BJ (cell line): ENCODE measurements around the gene EEF1AKMT2. TPM values are rescaled to one million over a fixed set of nuclear protein-coding genes. Genes with fewer than 3 reads are reported as not detected.

ENCODE experiments used
- CTCF ChIA-PET: fragments of 350-600 bp; formaldehyde crosslinking; extraction: SDS; loops from one replicate; lab custom pipeline; 2021; ENCODE audit warnings: antibody characterized with exemption, inconsistent platforms; lab: Yijun Ruan, JAX
- POLR2A ChIA-PET: fragments of 300-600 bp; sonication (Branson Sonifier 250); formaldehyde crosslinking; extraction: SDS; loops from one replicate; lab custom pipeline; 2021; ENCODE audit warnings: antibody characterized with exemption; lab: Charles Lee
- DNase-seq: peaks from one replicate; pipeline ENCODE4 v3.0.0-alpha.2; 2011; ENCODE audit warnings: low read depth
- H3K27me3 ChIP-seq: 2 replicates; pipeline ENCODE4 v1.6.0; 2011; ENCODE audit warnings: low read length; ENCODE audit not compliant: control insufficient read depth, insufficient read depth
- H3K36me3 ChIP-seq: 2 replicates; pipeline ENCODE4 v1.5.1; 2011; ENCODE audit warnings: low read length; ENCODE audit not compliant: control insufficient read depth, insufficient read depth
- H3K4me3 ChIP-seq: 2 replicates; pipeline ENCODE4 v1.5.1; 2011; ENCODE audit warnings: low read depth, mild to moderate bottlenecking, control low read depth, low read length
- polyA minus RNA-seq: library from RNA; depleted of rRNA, polyadenylated mRNA; stranded (reverse); fragments of >200 nt; gene quantifications from 2 replicates; pipeline ENCODE4 v1.2.3, GENCODE V29; 2011; rRNA and poly(A)+ RNA removed
- polyA plus RNA-seq: library from polyadenylated mRNA; depleted of rRNA; stranded (reverse); fragments of >200 nt; gene quantifications from 2 replicates; pipeline ENCODE4 v1.2.3, GENCODE V29; 2011; rRNA removed
- TF ChIP-seq, protein P1 (sequence below): IDR thresholded peaks from 2 replicates; pipeline ENCODE4 v1.5.1; 2011; ENCODE audit warnings: low read depth, mild to moderate bottlenecking, control low read depth, inconsistent platforms, low read length, moderate library complexity; ENCODE audit not compliant: insufficient read depth

Gene EEF1AKMT2
- polyA plus RNA-seq (8.0 and 14.3 TPM in 2 replicates), polyA minus RNA-seq (3.5 and 6.2 TPM in 2 replicates)

DNA sequence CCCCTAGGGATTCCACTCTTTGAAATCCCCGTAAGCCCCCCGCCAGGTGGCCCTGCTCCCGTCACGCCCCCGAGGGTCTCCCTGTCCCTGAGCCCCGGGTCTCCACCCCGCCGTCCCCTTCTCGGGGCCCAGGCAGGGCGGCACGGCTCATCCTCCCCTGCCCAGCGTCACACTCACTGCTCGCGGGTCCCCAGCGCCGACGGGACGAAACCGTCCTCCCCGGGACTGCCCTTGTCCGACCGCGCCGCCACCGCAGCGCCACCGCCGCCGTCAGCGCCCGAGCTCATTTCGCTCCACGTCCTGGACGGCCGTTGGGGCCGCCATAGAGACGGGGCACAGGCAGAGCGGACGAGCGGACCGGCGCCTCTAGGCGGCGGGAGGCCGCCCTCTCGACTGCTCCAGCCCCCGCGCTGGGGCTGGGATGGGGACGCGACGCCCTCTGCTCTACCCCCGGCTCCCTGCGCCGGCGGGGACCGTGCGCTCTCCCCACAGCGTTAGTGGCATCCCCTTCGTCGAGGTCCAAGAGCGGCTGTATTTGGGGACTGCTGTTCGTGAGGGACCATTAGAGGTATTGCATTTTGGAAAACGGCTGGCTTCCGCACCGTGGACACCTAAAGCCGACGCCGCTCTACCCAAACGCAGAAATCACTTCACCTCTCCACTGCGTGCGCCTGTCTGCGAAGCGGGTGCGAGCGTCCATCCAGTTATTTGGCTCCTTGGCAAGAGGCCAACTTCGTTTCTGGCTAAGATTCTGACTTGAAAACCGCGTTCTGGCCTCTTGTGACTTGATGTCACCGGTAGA is at the start of gene EEF1AKMT2:
TSS of gene EEF1AKMT2 (minus strand) at position 341 of the 802 bp plus-strand sequence. CDS start at position 287, 54 bp downstream.
- ChIA-PET POLR2A (interaction anchor here (0.6 kb wide), 1 partner anchor 10 kb away, joined by 3 read pairs; the partner anchor contains the start of gene ABRAXAS2), CTCF (interaction anchor here (1.5 kb wide), 1 partner anchor 36 kb away, joined by 3 read pairs; no protein-coding TSS in a partner anchor)
- DNase-seq: peak; percentile 22
- H3K36me3 ChIP-seq: no peaks in the 10 kb centered on the region; the same call in 1 of the 2 replicates
- H3K4me3 ChIP-seq: peak within 1 kb of the TSS; percentile 62
- H3K27me3 ChIP-seq: no peaks in the 10 kb centered on the region
- TF ChIP-seq, protein P1, sequence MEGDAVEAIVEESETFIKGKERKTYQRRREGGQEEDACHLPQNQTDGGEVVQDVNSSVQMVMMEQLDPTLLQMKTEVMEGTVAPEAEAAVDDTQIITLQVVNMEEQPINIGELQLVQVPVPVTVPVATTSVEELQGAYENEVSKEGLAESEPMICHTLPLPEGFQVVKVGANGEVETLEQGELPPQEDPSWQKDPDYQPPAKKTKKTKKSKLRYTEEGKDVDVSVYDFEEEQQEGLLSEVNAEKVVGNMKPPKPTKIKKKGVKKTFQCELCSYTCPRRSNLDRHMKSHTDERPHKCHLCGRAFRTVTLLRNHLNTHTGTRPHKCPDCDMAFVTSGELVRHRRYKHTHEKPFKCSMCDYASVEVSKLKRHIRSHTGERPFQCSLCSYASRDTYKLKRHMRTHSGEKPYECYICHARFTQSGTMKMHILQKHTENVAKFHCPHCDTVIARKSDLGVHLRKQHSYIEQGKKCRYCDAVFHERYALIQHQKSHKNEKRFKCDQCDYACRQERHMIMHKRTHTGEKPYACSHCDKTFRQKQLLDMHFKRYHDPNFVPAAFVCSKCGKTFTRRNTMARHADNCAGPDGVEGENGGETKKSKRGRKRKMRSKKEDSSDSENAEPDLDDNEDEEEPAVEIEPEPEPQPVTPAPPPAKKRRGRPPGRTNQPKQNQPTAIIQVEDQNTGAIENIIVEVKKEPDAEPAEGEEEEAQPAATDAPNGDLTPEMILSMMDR: peak; percentile 41

DNA sequence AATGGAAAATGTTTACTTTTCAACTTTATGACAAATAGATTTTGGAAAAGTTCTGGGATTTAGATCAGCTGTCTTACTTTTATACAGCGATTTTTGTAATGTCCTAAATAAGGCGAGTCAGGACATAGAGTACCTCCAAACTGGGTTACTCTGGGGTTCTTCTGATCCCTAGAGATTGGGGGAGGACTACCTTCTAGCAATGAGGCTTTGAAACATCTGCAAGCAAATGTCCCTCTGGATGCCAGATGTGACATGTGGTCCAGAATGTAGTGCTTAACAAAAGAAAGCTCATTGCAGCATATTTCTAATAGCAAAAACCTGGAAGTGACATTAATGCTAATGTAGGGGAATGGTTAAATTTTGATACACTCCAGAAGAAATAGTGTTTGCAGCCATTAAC is 46.0 kb upstream of the EEF1AKMT2 start:
- Histone ChIP-seq H3K27me3 (no peaks in the 10 kb centered on the region), H3K36me3 (peaks cover 6% of the 10 kb centered on the region), H3K4me3 (no peak overlapping the region)
- CTCF ChIA-PET: interaction anchor here (1.3 to 1.5 kb wide), 2 partner anchors 11 to 14 kb away, joined by 4 to 6 read pairs; no protein-coding TSS in a partner anchor
- TF ChIP-seq, protein P1: no peak
- DNase-seq: no peak
- POLR2A ChIA-PET: interaction anchor here (0.6 kb wide), 1 partner anchor 30 kb away, joined by 3 read pairs; no protein-coding TSS in a partner anchor

DNA sequence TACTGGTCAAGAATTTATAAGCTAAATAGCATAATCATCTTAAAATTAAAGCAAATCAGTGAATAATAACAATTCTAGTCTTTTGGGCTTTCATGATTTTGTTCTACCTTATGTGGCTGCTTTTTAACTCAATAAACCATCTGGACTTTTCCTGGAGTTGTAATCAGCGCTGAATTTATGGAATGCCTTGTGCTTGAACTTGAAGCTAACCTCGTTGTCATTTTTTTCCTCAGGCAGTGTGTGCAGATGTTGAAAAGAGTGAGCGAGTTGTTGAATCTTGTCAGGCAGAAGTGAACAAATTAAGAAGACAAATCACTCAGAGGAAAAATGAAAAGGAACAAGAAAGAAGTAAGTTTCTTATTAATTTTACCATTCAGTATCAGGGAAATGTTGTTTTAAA is 39.4 kb upstream of the EEF1AKMT2 start:
- POLR2A ChIA-PET: no interaction called here
- Histone ChIP-seq H3K36me3 (peaks cover 16% of the 10 kb centered on the region), H3K27me3 (no peaks in the 10 kb centered on the region), H3K4me3 (no peak overlapping the region)
- TF ChIP-seq, protein P1: no peak
- DNase-seq: no peak
- CTCF ChIA-PET: interaction anchor here (0.7 to 1.6 kb wide), 4 partner anchors 17 to 302 kb away, joined by 3 to 4 read pairs (median 3); no protein-coding TSS in a partner anchor

DNA sequence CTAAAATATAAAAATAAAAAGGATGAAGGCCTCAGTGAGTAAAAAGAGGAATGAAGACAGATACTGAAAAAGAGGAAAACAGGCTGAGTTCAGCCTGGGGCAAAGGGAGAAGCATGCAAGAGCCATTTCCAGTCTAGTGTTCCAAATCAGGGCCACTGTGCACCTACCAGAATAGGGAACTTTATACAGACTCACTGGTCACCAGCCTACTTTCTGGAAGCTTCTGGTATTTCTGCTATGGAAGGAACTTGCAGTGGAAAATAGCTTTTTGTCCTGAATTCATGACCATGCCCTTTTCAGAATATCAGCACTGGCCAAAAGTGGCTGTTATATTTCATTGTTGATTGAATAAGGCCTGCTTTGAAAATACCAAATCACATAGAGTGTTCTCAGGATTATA is 38.8 kb upstream of the EEF1AKMT2 start:
- CTCF ChIA-PET: interaction anchor here (1.0 to 1.6 kb wide), 5 partner anchors 14 to 301 kb away, joined by 3 to 5 read pairs (median 3); no protein-coding TSS in a partner anchor
- POLR2A ChIA-PET: no interaction called here
- TF ChIP-seq, protein P1: no peak
- no peak for DNase-seq
- Histone ChIP-seq H3K27me3 (no peaks in the 10 kb centered on the region), H3K4me3 (no peak overlapping the region), H3K36me3 (peaks cover 16% of the 10 kb centered on the region)
